A673 (cell line): ENCODE measurements around the gene OR4N2. TPM values are rescaled to one million over a fixed set of nuclear protein-coding genes. Genes with fewer than 3 reads are reported as not detected.
"Not testable (repeated sequence)": the region's sequence is repeated elsewhere in the genome, so short reads cannot be mapped to it uniquely, and the experiment has no call there.

Experiments
- BruUV-seq: library from RNA; stranded (reverse); fragments of 400-500 nt; replicated peaks from 2 replicates; lab custom pipeline; 2021; lab: Mats Ljungman, UMichigan
- CTCF ChIA-PET: fragments of 300-600 bp; sonication (Branson Sonifier 250); formaldehyde crosslinking; loops from one replicate; lab custom pipeline; 2022; ENCODE audit warnings: antibody characterized with exemption; lab: Charles Lee
- POLR2A ChIA-PET: fragments of 300-600 bp; sonication (Branson Sonifier 250); formaldehyde crosslinking; loops from one replicate; lab custom pipeline; 2022; ENCODE audit warnings: antibody characterized with exemption; ENCODE audit not compliant: low non-redundant PET; lab: Charles Lee
- DNase-seq: peaks from one replicate; pipeline ENCODE4 v3.0.0-alpha.2; 2015; ENCODE audit warnings: low spot score
- H3K27ac ChIP-seq: fragments of 200-600 bp; sonication (generic); 2 replicates; pipeline ENCODE4 v1.5.1; 2016; ENCODE audit warnings: mixed run types, low read depth, mild to moderate bottlenecking, mixed read lengths, antibody characterized with exemption, low read length; ENCODE audit not compliant: poor library complexity, severe bottlenecking
- H3K27me3 ChIP-seq: fragments of 200-600 bp; sonication (generic); replicated peaks from 2 replicates; pipeline ENCODE4 v1.6.1; 2017; ENCODE audit warnings: mixed run types, low read depth, mild to moderate bottlenecking, mixed read lengths, antibody characterized with exemption, low read length; ENCODE audit not compliant: insufficient read depth, poor library complexity
- H3K36me3 ChIP-seq: fragments of 200-600 bp; sonication (generic); 2 replicates; pipeline ENCODE4 v1.6.1; 2016; ENCODE audit warnings: mixed run types, mild to moderate bottlenecking, mixed read lengths, antibody characterized with exemption, low read length; ENCODE audit not compliant: insufficient read depth, poor library complexity, severe bottlenecking
- H3K4me1 ChIP-seq: fragments of 200-600 bp; sonication (generic); 2 replicates; pipeline ENCODE4 v1.6.1; 2017; ENCODE audit warnings: mixed run types, mild to moderate bottlenecking, mixed read lengths, antibody characterized with exemption, low read length; ENCODE audit not compliant: insufficient read depth, poor library complexity, severe bottlenecking
- H3K4me3 ChIP-seq: fragments of 200-600 bp; sonication (generic); 2 replicates; pipeline ENCODE4 v1.5.1; 2016; ENCODE audit warnings: low read depth, mixed run types, mild to moderate bottlenecking, mixed read lengths, low read length; ENCODE audit not compliant: poor library complexity, severe bottlenecking
- H3K9me3 ChIP-seq: fragments of 200-600 bp; sonication (generic); 2 replicates; pipeline ENCODE4 v1.6.1; 2016; ENCODE audit warnings: mixed run types, low read depth, mild to moderate bottlenecking, mixed read lengths, antibody characterized with exemption, low read length; ENCODE audit not compliant: poor library complexity, severe bottlenecking
- EZH2 ChIP-seq: fragments of 200-600 bp; sonication (generic); IDR thresholded peaks from 2 replicates; pipeline ENCODE4 v1.6.1; 2017; ENCODE audit warnings: borderline replicate concordance, low read depth, mild to moderate bottlenecking, mixed read lengths, antibody characterized with exemption, low read length; ENCODE audit not compliant: poor library complexity, severe bottlenecking
- intact Hi-C: fragments of 100-400 bp; cut with micrococcal nuclease; formaldehyde crosslinking; loops from one replicate; pipeline ENCODE4 v1.10.0; 2022; ENCODE audit not compliant: unreplicated experiment
- total RNA-seq: library from RNA; stranded (reverse); gene quantifications from 2 replicates; pipeline ENCODE4 v1.2.3, GENCODE V29; 2021
- TF ChIP-seq, protein P1 (sequence below): fragments of 300-800, 200-600 bp; sonication (generic); conservative IDR thresholded peaks from 2 replicates; pipeline ENCODE4 v1.5.1; 2017; ENCODE audit warnings: low read depth, mild to moderate bottlenecking, antibody characterized with exemption, low read length, moderate library complexity, mixed read lengths

The OR4N2 gene
- total RNA-seq, 1 experiment from 2014 or later = not detected

DNA sequence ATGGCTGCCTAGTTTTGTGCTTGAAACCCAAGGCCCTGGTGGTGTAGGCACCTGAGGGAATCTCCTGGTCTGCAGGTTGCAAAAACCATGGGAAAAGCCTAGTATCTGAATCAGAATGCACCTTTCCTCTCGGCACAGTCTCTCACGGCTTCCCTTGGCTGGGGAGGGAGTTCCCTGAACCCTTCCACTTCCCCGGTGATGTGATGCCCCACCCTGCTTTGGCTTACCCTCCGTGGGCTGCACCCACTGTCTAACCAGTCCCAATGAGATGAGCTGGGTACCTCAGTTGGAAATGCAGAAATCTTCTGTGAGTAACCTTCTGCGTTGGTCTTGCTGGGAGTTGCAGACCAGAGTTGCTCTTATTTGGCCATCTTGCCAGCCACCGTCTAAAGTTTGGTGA, 17.4 kb downstream of the OR4N2 start:
- H3K27me3 ChIP-seq, CTCF ChIA-PET, H3K4me3 ChIP-seq, H3K4me1 ChIP-seq, H3K36me3 ChIP-seq, DNase-seq, POLR2A ChIA-PET, H3K27ac ChIP-seq, BruUV-seq, intact Hi-C loops, H3K9me3 ChIP-seq: not testable (repeated sequence)

DNA sequence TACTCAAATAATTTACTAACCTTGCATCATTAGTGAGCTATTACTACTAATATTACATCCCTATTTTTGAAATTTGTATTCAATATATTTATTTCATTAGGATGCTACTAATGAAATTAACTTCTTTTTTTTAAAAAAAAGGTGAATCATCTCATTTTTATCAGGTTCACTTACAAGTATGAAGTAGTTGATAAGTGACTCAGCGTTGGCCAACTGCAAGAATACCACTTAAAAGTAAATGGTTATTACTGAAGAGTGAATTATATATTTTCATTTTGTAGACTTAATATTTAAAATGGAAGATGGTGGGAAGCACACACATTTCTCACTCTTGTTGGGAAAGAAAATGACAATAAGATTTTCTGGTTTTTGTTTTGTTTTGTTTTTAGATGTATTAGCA, 19.6 kb downstream of the OR4N2 start:
- BruUV-seq = no TSS peak
- peaks cover 3% of the 10 kb centered on the region for H3K9me3 ChIP-seq
- intact Hi-C loops = no loop called here

DNA sequence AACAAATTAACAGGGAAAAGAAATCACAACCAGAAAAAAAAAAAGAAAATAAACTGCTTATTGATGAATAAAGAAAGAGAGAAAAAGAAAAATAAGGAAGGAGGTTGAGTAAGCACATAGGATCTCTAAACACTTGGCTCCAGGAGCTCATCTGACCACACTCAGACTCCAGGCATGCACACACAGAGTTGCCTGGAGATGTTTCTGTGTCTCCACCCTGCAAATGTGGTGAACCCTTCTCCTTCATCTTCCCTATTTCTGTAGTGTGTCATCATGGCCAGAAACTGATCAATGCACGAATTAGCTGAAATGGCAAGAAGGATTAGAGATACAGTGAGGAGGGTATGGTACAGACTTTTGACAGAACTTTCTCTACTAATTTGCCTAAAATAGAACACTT, 20.2 kb downstream of the OR4N2 start:
- H3K4me3 ChIP-seq = no peak overlapping the region
- no peak overlapping the region for H3K27ac ChIP-seq
- intact Hi-C loops = no loop called here
- no peaks in the 10 kb centered on the region for H3K4me1 ChIP-seq
- ChIA-PET POLR2A (no interaction called here), CTCF (no interaction called here)
- H3K36me3 ChIP-seq = no peaks in the 10 kb centered on the region
- peaks cover 3% of the 10 kb centered on the region for H3K9me3 ChIP-seq
- H3K27me3 ChIP-seq = no peaks in the 10 kb centered on the region
- no peak for DNase-seq
- BruUV-seq = no TSS peak
- TF ChIP-seq EZH2 = no peak
- TF ChIP-seq, protein P1, sequence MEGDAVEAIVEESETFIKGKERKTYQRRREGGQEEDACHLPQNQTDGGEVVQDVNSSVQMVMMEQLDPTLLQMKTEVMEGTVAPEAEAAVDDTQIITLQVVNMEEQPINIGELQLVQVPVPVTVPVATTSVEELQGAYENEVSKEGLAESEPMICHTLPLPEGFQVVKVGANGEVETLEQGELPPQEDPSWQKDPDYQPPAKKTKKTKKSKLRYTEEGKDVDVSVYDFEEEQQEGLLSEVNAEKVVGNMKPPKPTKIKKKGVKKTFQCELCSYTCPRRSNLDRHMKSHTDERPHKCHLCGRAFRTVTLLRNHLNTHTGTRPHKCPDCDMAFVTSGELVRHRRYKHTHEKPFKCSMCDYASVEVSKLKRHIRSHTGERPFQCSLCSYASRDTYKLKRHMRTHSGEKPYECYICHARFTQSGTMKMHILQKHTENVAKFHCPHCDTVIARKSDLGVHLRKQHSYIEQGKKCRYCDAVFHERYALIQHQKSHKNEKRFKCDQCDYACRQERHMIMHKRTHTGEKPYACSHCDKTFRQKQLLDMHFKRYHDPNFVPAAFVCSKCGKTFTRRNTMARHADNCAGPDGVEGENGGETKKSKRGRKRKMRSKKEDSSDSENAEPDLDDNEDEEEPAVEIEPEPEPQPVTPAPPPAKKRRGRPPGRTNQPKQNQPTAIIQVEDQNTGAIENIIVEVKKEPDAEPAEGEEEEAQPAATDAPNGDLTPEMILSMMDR = no peak

More for the DNA sequence above, 19.6 kb downstream of the OR4N2 start:
- TF ChIP-seq, protein P1 = no peak
- TF ChIP-seq EZH2 = no peak
- CTCF ChIA-PET = no interaction called here
- Histone ChIP-seq H3K36me3 (no peaks in the 10 kb centered on the region), H3K4me3 (no peak overlapping the region), H3K27me3 (no peaks in the 10 kb centered on the region), H3K27ac (no peak overlapping the region), H3K4me1 (no peaks in the 10 kb centered on the region)
- no peak for DNase-seq
- POLR2A ChIA-PET = no interaction called here

DNA sequence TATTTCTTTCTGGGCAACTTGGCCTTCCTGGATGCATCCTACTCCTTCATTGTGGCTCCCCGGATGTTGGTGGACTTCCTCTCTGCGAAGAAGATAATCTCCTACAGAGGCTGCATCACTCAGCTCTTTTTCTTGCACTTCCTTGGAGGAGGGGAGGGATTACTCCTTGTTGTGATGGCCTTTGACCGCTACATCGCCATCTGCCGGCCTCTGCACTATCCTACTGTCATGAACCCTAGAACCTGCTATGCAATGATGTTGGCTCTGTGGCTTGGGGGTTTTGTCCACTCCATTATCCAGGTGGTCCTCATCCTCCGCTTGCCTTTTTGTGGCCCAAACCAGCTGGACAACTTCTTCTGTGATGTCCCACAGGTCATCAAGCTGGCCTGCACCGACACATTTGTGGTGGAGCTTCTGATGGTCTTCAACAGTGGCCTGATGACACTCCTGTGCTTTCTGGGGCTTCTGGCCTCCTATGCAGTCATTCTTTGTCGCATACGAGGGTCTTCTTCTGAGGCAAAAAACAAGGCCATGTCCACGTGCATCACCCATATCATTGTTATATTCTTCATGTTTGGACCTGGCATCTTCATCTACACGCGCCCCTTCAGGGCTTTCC, 24.2 kb downstream of the OR4N2 start:
- DNase-seq, POLR2A ChIA-PET, intact Hi-C loops, H3K4me3 ChIP-seq, BruUV-seq, H3K36me3 ChIP-seq, H3K27me3 ChIP-seq, H3K4me1 ChIP-seq, H3K27ac ChIP-seq, H3K9me3 ChIP-seq, CTCF ChIA-PET: not testable (repeated sequence)
